ENCODE results near the gene PLEKHA3. TPM values are rescaled to one million over a fixed set of nuclear protein-coding genes. Genes with fewer than 3 reads are reported as not detected.
"Not testable (repeated sequence)": the region's sequence is repeated elsewhere in the genome, so short reads cannot be mapped to it uniquely, and the experiment has no call there.

PLEKHA3 gene
- total RNA-seq, 1 experiment from 2014 or later, result 25.9 TPM

DNA sequence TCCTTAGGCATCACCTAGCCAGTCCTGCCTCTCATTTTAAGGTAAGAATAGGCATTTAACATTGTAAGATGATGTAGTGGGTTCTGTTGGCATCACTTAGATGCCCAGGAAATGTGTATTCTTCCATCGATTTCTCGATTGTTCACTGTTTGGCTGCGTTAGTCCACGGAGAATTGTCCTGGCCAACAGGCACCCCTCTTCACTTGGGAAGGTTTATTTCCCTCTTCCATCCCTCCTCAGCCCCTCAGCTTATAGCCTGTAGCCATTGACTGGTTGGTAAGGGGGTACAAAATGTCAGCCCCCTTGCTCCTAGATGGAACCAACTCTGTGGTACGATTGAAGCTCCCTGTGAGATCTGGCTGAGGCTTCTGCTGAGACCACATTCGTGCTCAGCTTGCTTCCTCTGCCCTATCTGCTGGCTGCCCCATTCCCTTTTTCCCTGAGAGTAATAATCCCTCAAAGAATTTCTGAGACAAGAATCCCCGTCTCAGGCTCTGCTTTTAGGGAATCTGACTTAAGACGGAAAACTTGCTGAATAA is 43.4 kb downstream of the PLEKHA3 start:
- Histone ChIP-seq H3K4ac (ENCODE audit: low read depth, low read length) (no peak overlapping the region), H4K8ac (replicated peaks; ENCODE audit: insufficient read length, low read depth, low read length) (no peak overlapping the region), H3K14ac (ENCODE audit: insufficient read depth, low read length) (no peak overlapping the region), H4K5ac (ENCODE audit: insufficient read length, low read depth, low read length) (no peak overlapping the region), H3K9me3 (ENCODE audit: control insufficient read depth, low read depth, low read length) (no peaks in the 10 kb centered on the region), H3K23ac (ENCODE audit: insufficient read length, low read depth, low read length) (no peak overlapping the region), H3T11ph (ENCODE audit: low read length) (no peak overlapping the region), H2BK15ac (ENCODE audit: low read depth, low read length) (no peak overlapping the region), H2BK120ac (ENCODE audit: low read depth, low read length, poor library complexity, severe bottlenecking) (no peak overlapping the region), H4K91ac (ENCODE audit: insufficient read length, low read depth, low read length) (no peak overlapping the region), H3K4me1 (ENCODE audit: insufficient read depth, low read length) (no peaks in the 10 kb centered on the region), H3K23me2 (ENCODE audit: insufficient read length, low read depth, low read length, poor library complexity, severe bottlenecking) (peaks cover 8% of the 10 kb centered on the region), H3K4me2 (ENCODE audit: insufficient read depth, insufficient read length, low read length) (peak overlapping the region; percentile 93), H3K27ac (ENCODE audit: insufficient read length, low read depth, low read length) (no peak overlapping the region), H3K56ac (ENCODE audit: insufficient read length, low read depth, low read length) (no peak overlapping the region), H3K18ac (ENCODE audit: insufficient read length, low read depth, low read length) (no peak overlapping the region), H2BK20ac (ENCODE audit: low read depth, low read length, poor library complexity, severe bottlenecking) (no peak overlapping the region), H3K27me3 (ENCODE audit: insufficient read depth, low read length) (no peaks in the 10 kb centered on the region; the same call in 1 of the 2 replicates), H2AK5ac (ENCODE audit: insufficient read length, low read length) (no peak overlapping the region), H3K9ac (ENCODE audit: extremely low read depth, insufficient read length, low read length) (peak overlapping the region; percentile 87), H3K79me1 (ENCODE audit: insufficient read depth, low read depth, low read length, poor library complexity, severe bottlenecking) (no peaks in the 10 kb centered on the region), H4K20me1 (ENCODE audit: control insufficient read depth, insufficient read depth, insufficient read length) (no peaks in the 10 kb centered on the region), H2AFZ (ENCODE audit: low read length) (no peak overlapping the region), H3K79me2 (ENCODE audit: insufficient read depth, low read length) (peaks cover 12% of the 10 kb centered on the region; the same call in 1 of the 2 replicates), H2BK5ac (ENCODE audit: insufficient read length, low read length) (no peak overlapping the region), H2BK12ac (ENCODE audit: insufficient read length, low read depth, low read length) (no peak overlapping the region)
- H3K4me3 Mint-ChIP-seq, result peak overlapping the region; percentile 90 to 97
- H3K4me1 Mint-ChIP-seq, result peaks cover 4 to 12% of the 10 kb centered on the region in 2 experiments; a peak in 3 of 4 replicates
- DNase-seq, result no peak
- no CpG with 5 or more reads among the region's 8 CpGs for WGBS (ENCODE audit: extremely low coverage, insufficient read length, low lambda C conversion rate)
- H3K36me3 Mint-ChIP-seq (ENCODE audit: insufficient read depth in 1 of 3, low read depth in 3 of 3), result peaks cover 0 to 6% (median 0%) of the 10 kb centered on the region in 3 experiments; a peak in 3 of 7 replicates
- no peaks in the 10 kb centered on the region for H3K27me3 Mint-ChIP-seq (ENCODE audit: low read depth)
- H3K27ac Mint-ChIP-seq, result peak overlapping the region; percentile 45 to 98 (median 96)
- no peaks in the 10 kb centered on the region for H3K9me3 Mint-ChIP-seq
- TF ChIP-seq, protein P1, sequence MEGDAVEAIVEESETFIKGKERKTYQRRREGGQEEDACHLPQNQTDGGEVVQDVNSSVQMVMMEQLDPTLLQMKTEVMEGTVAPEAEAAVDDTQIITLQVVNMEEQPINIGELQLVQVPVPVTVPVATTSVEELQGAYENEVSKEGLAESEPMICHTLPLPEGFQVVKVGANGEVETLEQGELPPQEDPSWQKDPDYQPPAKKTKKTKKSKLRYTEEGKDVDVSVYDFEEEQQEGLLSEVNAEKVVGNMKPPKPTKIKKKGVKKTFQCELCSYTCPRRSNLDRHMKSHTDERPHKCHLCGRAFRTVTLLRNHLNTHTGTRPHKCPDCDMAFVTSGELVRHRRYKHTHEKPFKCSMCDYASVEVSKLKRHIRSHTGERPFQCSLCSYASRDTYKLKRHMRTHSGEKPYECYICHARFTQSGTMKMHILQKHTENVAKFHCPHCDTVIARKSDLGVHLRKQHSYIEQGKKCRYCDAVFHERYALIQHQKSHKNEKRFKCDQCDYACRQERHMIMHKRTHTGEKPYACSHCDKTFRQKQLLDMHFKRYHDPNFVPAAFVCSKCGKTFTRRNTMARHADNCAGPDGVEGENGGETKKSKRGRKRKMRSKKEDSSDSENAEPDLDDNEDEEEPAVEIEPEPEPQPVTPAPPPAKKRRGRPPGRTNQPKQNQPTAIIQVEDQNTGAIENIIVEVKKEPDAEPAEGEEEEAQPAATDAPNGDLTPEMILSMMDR (conservative IDR thresholded peaks at IDR 0.05), result no peak

DNA sequence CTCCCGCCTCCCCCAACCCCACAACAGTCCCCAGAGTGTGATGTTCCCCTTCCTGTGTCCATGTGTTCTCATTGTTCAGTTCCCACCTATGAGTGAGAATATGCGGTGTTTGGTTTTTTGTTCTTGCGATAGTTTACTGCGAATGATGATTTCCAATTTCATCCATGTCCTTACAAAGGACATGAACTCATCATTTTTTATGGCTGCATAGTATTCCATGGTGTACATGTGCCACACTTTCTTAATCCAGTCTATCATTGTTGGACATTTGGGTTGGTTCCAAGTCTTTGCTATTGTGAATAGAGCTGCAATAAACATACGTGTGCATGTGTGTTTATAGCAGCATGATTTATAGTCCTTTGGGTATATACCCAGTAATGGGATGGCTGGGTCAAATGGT is 44.8 kb downstream of the PLEKHA3 start:
- not testable (repeated sequence) for H3K36me3 Mint-ChIP-seq (ENCODE audit: insufficient read depth in 1 of 3, low read depth in 3 of 3); H4K91ac ChIP-seq (ENCODE audit: insufficient read length, low read depth, low read length); H3K4me3 Mint-ChIP-seq; H2BK15ac ChIP-seq (ENCODE audit: low read depth, low read length); H3K27me3 Mint-ChIP-seq (ENCODE audit: low read depth); H2BK20ac ChIP-seq (ENCODE audit: low read depth, low read length, poor library complexity, severe bottlenecking); H3K79me1 ChIP-seq (ENCODE audit: insufficient read depth, low read depth, low read length, poor library complexity, severe bottlenecking); H3K4me2 ChIP-seq (ENCODE audit: insufficient read depth, insufficient read length, low read length); H2AK5ac ChIP-seq (ENCODE audit: insufficient read length, low read length); DNase-seq; H3K27ac Mint-ChIP-seq; H3K9me3 ChIP-seq (ENCODE audit: control insufficient read depth, low read depth, low read length); H4K20me1 ChIP-seq (ENCODE audit: control insufficient read depth, insufficient read depth, insufficient read length); H3T11ph ChIP-seq (ENCODE audit: low read length); H3K27ac ChIP-seq (ENCODE audit: insufficient read length, low read depth, low read length); H3K9ac ChIP-seq (ENCODE audit: extremely low read depth, insufficient read length, low read length); H3K23ac ChIP-seq (ENCODE audit: insufficient read length, low read depth, low read length); H3K27me3 ChIP-seq (ENCODE audit: insufficient read depth, low read length); H2BK12ac ChIP-seq (ENCODE audit: insufficient read length, low read depth, low read length); H2BK120ac ChIP-seq (ENCODE audit: low read depth, low read length, poor library complexity, severe bottlenecking); H3K18ac ChIP-seq (ENCODE audit: insufficient read length, low read depth, low read length); H2AFZ ChIP-seq (ENCODE audit: low read length); H4K5ac ChIP-seq (ENCODE audit: insufficient read length, low read depth, low read length); H4K8ac ChIP-seq (replicated peaks; ENCODE audit: insufficient read length, low read depth, low read length); H3K9me3 Mint-ChIP-seq; H3K56ac ChIP-seq (ENCODE audit: insufficient read length, low read depth, low read length); H3K4me1 ChIP-seq (ENCODE audit: insufficient read depth, low read length); H2BK5ac ChIP-seq (ENCODE audit: insufficient read length, low read length); H3K14ac ChIP-seq (ENCODE audit: insufficient read depth, low read length); H3K4ac ChIP-seq (ENCODE audit: low read depth, low read length); H3K23me2 ChIP-seq (ENCODE audit: insufficient read length, low read depth, low read length, poor library complexity, severe bottlenecking)
- peaks cover 12% of the 10 kb centered on the region; the same call in 1 of the 2 replicates for H3K79me2 ChIP-seq (ENCODE audit: insufficient read depth, low read length)
- WGBS (ENCODE audit: extremely low coverage, insufficient read length, low lambda C conversion rate), result no CpG with 5 or more reads among the region's 5 CpGs
- H3K4me1 Mint-ChIP-seq, result peaks cover 4 to 12% of the 10 kb centered on the region in 2 experiments; a peak in 3 of 4 replicates

All from H9 (cell line).